SHP77 treated with DMSO at 0.1 percent for 48 hours (cell line): ENCODE measurements around the gene FGF12.

Experiments
- DNase-seq: peaks from one replicate; lab custom pipeline; 2025; lab: John Stamatoyannopoulos, UW

FGF12 gene

GRCh38 chr3:192494174-192494573 lies 233.2 kb downstream of the FGF12 start:
- DNase-seq = no peak

GRCh38 chr3:192490720-192491119 lies 236.6 kb downstream of the FGF12 start:
- no peak for DNase-seq

GRCh38 chr3:192489579-192489978 lies 237.8 kb downstream of the FGF12 start:
- DNase-seq = no peak

GRCh38 chr3:192487033-192487432 lies 240.3 kb downstream of the FGF12 start:
- DNase-seq = no peak

GRCh38 chr3:192482809-192483208 lies 244.5 kb downstream of the FGF12 start:
- DNase-seq = no peak

GRCh38 chr3:192482391-192482790 lies 244.9 kb downstream of the FGF12 start:
- DNase-seq = no peak

GRCh38 chr3:192481638-192482037 lies 245.7 kb downstream of the FGF12 start:
- DNase-seq = no peak

- DNase-seq = no peak
Measured at GRCh38 chr3:192467230-192468140, 259.9 kb downstream of the FGF12 start.

GRCh38 chr3:192449036-192449435 lies 278.3 kb downstream of the FGF12 start:
- no peak for DNase-seq

GRCh38 chr3:192445770-192446644 lies 281.3 kb downstream of the FGF12 start:
- DNase-seq = no peak

- no peak for DNase-seq
Measured at GRCh38 chr3:192444791-192445106, 282.6 kb downstream of the FGF12 start.

- DNase-seq = no peak
Measured at GRCh38 chr3:192444096-192444790, 283.1 kb downstream of the FGF12 start.

GRCh38 chr3:192435241-192435640 lies 292.1 kb downstream of the FGF12 start:
- no peak for DNase-seq

- DNase-seq = no peak
Measured at GRCh38 chr3:192434186-192434585, 293.2 kb downstream of the FGF12 start.

- no peak for DNase-seq
Measured at GRCh38 chr3:192433704-192434103, 293.6 kb downstream of the FGF12 start.

GRCh38 chr3:192422997-192423342 lies 304.4 kb downstream of the FGF12 start:
- no peak for DNase-seq

GRCh38 chr3:192422321-192422996 lies 304.9 kb downstream of the FGF12 start:
- DNase-seq = no peak

- no peak for DNase-seq
Measured at GRCh38 chr3:192419312-192419711, 308.0 kb downstream of the FGF12 start.

GRCh38 chr3:192417559-192418055 lies 309.7 kb downstream of the FGF12 start:
- no peak for DNase-seq

- DNase-seq = no peak
Measured at GRCh38 chr3:192417017-192417416, 310.3 kb downstream of the FGF12 start.

- DNase-seq = no peak
Measured at GRCh38 chr3:192413461-192413860, 313.9 kb downstream of the FGF12 start.

GRCh38 chr3:192410684-192410960 lies 316.7 kb downstream of the FGF12 start:
- DNase-seq = no peak
